Pancreas (tissue), 10 donors: ENCODE data around the gene ANKAR. TPM values are rescaled to one million over a fixed set of nuclear protein-coding genes. Genes with fewer than 3 reads are reported as not detected.
"Not testable (repeated sequence)": the region's sequence is repeated elsewhere in the genome, so short reads cannot be mapped to it uniquely, and the experiment has no call there.

Experiments used
- ATAC-seq, 4 donors: fragments of 200-7000 bp; cut with Tn5 transposase; one replicate each; pipeline versions ENCODE4 v1.8.0 to v1.9.1; 2020; ENCODE audit warnings: mild to moderate bottlenecking in 4 of 4, moderate library complexity in 4 of 4
- DNase-seq, 6 donors: peaks; one replicate each; pipeline ENCODE4 v3.0.0-alpha.2; 2020
- FAIRE-seq: peaks from 2 replicates; lab custom pipeline; 2012; peaks lifted over from hg19 to GRCh38; lab: Jason Lieb, UNC
- H3K27ac ChIP-seq, 4 donors: fragments of 200-600 bp; sonication (generic); 1 replicate in 3 of 4; 2 replicates in 1 of 4; pipeline versions ENCODE4 v1.5.0 to v1.8.0; 2020
- H3K27me3 ChIP-seq, 4 donors: fragments of 200-600 bp; one replicate each; pipeline ENCODE4 v1.8.0; 2021
- H3K36me3 ChIP-seq, 3 donors: fragments of 200-600 bp; sonication (generic) in 1 of 3; one replicate each; pipeline versions ENCODE4 v1.5.0 to v1.8.0; 2020 to 2021
- H3K4me1 ChIP-seq, 3 donors: fragments of 200-600 bp; one replicate each; pipeline ENCODE4 v1.8.0; 2021
- H3K4me3 ChIP-seq, 4 donors: fragments of 200-600 bp; sonication (generic) in 2 of 4; one replicate each; pipeline versions ENCODE4 v1.5.0 to v1.8.0; 2020 to 2021
- H3K9me3 ChIP-seq, 4 donors: fragments of 200-600 bp; one replicate each; pipeline ENCODE4 v1.8.0; 2021
- CTCF ChIP-seq, 4 donors: fragments of 200-600 bp; sonication (generic) in 3 of 4; IDR thresholded peaks; one replicate each; pipeline versions ENCODE4 v1.5.0 to v1.8.0; 2021; ENCODE audit warnings: antibody characterized with exemption in 4 of 4
- WGBS, 2 donors: extraction: QIAGEN DNeasy Blood & Tissue Kit; methylation state at CpG; one replicate each; pipeline ENCODE4 v1.1.7; 2013; 5-methylcytosine and 5-hydroxymethylcytosine counted together
- intact Hi-C, 3 donors: fragments of 100-400 bp; cut with DNase I; formaldehyde crosslinking; loops; one replicate each; pipeline versions ENCODE4 v1.11.1 to v1.14.2; 2022
- polyA plus RNA-seq, 2 donors: library from polyadenylated mRNA; stranded (reverse); fragments of 200-250 nt; gene quantifications; one replicate each; pipeline ENCODE4 v1.2.3, GENCODE V29; 2013
- total RNA-seq, 6 donors: library from RNA; stranded (reverse); fragmentation: NEBNext Ultra II Directional in 4 of 6; extraction: Animal tissue kit (Norgen Biotek cat#: 25700) in 4 of 6; gene quantifications; one replicate each; pipeline versions ENCODE4 v1.2.1 to v1.2.4, GENCODE V29; 2021 to 2023
- donor health status: healthy with polysubstance abuse.
- donor health status: DM: no; HTN: no; CAD: no; lungs with moderate emphysema.
- donor health status: DM: no; HTN: no; CAD: no.
- donor health status: control.
- donor health status: control.
- donor health status: Bipolar disorder and iron deficiency.
- donor health status: DM: yes; HTN: yes; CAD: no.
- donor health status: DM: no; HTN: no; CAD: no.
- donor health status: DM: no; HTN: no; CAD: no.
- donor health status: DM: yes; HTN: yes; CAD: no.

The ANKAR gene
- total and polyA plus RNA-seq, 8 donors = 3.1 to 8.9 (median 6.0) TPM

DNA sequence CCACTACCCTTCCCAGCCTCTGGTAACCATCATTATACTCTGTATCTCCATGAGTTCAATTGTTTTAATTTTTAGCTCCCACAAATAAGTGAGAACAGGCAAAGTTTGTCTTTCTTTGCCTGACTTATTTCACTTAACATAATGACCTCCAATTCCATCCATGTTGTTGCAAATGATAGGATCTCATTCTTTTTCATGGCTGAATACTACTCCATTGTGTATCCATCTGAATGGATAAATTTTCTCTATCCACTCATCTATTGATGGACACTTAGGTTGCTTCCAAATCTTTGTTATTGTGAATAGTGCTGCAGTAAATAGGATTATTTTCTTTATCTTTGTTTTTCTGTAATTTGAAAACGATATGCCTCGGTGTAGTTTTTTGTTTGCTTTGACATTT, 26.2 kb downstream of the ANKAR start:
- H3K9me3 ChIP-seq = no peaks in the 10 kb centered on the region
- TF ChIP-seq CTCF (IDR thresholded peaks at IDR 0.05) = no peak
- DNase-seq (no peak), FAIRE-seq (peak; percentile 17), ATAC-seq (no peak)
- H3K27me3 ChIP-seq = no peaks in the 10 kb centered on the region
- intact Hi-C loops = no loop called here
- H3K36me3 ChIP-seq = peaks cover 0 to 4% (median 0%) of the 10 kb centered on the region in 3 donors
- H3K4me3 ChIP-seq = no peak overlapping the region
- no peaks in the 10 kb centered on the region for H3K4me1 ChIP-seq
- no peak overlapping the region for H3K27ac ChIP-seq
- WGBS, 2 donors = 42 to 50% methylated on average over 2 of the region's 2 CpGs

DNA sequence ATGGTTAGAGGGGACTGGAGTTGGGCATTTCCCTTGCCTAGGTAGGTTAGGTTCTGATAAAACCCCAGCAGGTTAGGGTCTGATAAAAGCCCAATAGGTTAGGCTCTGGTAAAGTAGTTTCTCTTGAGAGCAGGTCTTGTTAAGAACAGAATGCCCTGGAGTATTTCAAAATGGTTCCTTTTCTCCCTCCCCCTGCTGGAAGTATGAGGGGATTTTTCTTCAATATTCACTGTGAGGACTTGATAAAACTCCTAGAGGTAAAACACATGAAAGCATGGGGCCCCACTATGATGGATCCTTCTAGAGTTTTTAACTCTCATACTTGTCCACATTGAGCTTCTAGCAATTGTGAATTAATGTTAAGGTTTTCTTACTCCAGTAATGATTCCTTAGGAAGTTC, 27.6 kb downstream of the ANKAR start:
- TF ChIP-seq CTCF (IDR thresholded peaks at IDR 0.05) = no peak
- Histone ChIP-seq H3K4me1 (no peaks in the 10 kb centered on the region), H3K4me3 (no peak overlapping the region), H3K9me3 (no peaks in the 10 kb centered on the region), H3K27ac (no peak overlapping the region), H3K36me3 (peaks cover 0 to 4% (median 0%) of the 10 kb centered on the region in 3 donors), H3K27me3 (no peaks in the 10 kb centered on the region)
- intact Hi-C loops = no loop called here
- DNase-seq (no peak), FAIRE-seq (no peak), ATAC-seq (no peak)

DNA sequence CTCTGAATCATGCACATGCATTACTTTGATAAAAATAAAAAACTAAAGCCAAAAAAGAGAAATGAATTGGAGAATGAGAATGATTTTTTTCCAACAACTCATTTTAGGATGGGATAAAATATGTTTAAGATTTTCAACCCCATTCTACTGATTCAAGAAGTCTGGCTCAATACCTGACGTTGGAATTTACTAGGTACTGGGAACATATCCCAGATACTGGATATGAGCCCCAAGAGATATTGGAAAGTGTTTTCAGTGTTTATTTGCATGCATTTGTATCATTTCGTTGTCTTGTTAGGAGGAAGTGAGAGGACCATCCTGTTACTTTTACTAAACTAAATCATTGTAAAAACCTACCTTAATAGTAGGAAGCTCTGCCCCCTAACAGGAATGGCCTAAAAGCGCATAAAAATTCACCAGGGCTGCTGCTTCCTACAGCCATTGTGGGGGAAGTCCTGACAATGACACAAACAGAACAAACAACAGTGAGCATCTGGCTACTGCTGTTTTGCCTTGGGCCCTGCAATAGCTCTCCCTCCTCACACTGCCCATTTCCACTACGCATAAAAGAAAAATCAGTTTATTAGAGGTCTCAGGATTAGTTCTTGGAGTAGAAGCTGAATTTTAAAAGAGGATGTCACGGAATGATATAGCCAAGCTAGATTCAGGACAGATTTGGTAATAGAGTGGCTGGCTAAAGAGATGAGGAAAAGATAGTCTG, 35.2 kb downstream of the ANKAR start:
- FAIRE-seq (no peak), DNase-seq (no peak), ATAC-seq (no peak)
- TF ChIP-seq CTCF (IDR thresholded peaks at IDR 0.05) = no peak
- Histone ChIP-seq H3K4me1 (no peaks in the 10 kb centered on the region), H3K27ac (no peak overlapping the region), H3K4me3 (no peak overlapping the region), H3K36me3 (peaks cover 0 to 4% (median 0%) of the 10 kb centered on the region in 3 donors), H3K9me3 (no peaks in the 10 kb centered on the region), H3K27me3 (no peaks in the 10 kb centered on the region)
- intact Hi-C loops = no loop called here
- WGBS, 2 donors = 92 to 93% methylated on average over 5 of the region's 5 CpGs

- FAIRE-seq, H3K36me3 ChIP-seq, DNase-seq, H3K9me3 ChIP-seq, ATAC-seq, H3K4me3 ChIP-seq, H3K27ac ChIP-seq, H3K27me3 ChIP-seq, intact Hi-C loops, H3K4me1 ChIP-seq: not testable (repeated sequence)
- WGBS, 2 donors = 86 to 100% methylated on average over 1 of the region's 1 CpG
Observed at GRCh38 chr2:189717593-189717992, 43.1 kb downstream of the ANKAR start.

GRCh38 chr2:189719571-189719970, 45.1 kb downstream of the ANKAR start:
- intact Hi-C loops = no loop called here
- H3K36me3 ChIP-seq = no peaks in the 10 kb centered on the region
- H3K4me1 ChIP-seq = no peaks in the 10 kb centered on the region
- ATAC-seq (no peak), FAIRE-seq (no peak), DNase-seq (no peak)
- H3K27me3 ChIP-seq = no peaks in the 10 kb centered on the region
- no peak overlapping the region for H3K4me3 ChIP-seq
- TF ChIP-seq CTCF (IDR thresholded peaks at IDR 0.05) = no peak
- no peaks in the 10 kb centered on the region for H3K9me3 ChIP-seq
- WGBS, 2 donors = 96 to 98% methylated on average over 4 of the region's 4 CpGs
- H3K27ac ChIP-seq = no peak overlapping the region
